Glomerular visceral epithelial cell (primary cell): ENCODE results near the gene SPPL3.
"Not testable (repeated sequence)": the region's sequence is repeated elsewhere in the genome, so short reads cannot be mapped to it uniquely, and the experiment has no call there.

Experiments used
- DNase-seq: peaks from one replicate; pipeline ENCODE4 v3.0.0-alpha.2; 2016; ENCODE audit errors: extremely low spot score

The SPPL3 gene

DNA sequence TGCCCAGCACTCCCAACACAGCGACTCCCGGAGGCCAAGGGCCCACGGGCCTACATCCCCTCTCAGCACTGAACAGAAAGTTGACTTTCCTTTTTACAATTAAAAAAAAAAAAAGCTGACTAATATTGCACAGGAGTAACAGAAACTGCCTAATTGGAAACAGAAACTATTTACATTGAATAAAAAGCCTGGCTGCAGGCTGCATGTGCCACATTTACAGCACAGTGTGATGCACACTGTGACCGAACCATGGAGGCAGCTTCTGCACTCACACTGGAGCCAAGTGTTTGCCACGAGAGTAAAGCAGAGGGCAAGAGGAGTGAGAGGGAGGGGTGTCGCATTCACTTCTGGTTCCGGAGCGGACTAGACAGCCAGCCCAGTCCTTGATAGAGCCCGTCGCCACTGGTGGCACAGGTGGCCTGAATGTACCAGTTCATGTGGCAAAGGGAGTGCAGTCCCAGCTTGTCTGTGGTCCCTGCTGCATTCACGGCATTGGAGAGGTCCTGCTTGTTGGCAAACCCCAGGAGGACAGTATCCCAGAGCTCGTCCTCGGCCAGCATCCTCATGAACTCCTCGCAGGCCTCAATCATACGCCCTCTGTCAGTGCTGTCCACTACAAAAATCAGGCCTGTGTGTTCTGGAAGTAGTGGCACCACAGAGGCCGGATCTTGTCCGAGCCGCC is 59.2 kb downstream of the SPPL3 start:
- no peak for DNase-seq

DNA sequence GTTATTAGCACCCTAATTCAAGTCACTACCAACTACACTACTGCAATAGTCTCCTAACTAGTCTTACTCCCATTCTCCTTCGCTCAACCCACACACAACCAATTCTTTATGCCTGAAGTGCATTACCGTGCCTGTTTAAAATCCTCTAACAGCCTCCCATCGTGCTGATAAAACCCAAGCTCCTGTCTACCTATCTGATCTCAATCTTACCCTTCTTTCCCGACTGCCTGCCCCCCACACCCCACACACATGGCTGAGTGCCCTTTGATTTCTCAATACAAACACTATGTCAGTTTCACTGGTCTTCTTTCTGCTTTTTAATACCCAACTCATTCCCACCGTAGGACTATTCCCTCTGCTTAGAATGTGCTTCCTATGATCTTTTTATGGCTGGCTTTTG is 59.9 kb downstream of the SPPL3 start:
- no peak for DNase-seq

DNA sequence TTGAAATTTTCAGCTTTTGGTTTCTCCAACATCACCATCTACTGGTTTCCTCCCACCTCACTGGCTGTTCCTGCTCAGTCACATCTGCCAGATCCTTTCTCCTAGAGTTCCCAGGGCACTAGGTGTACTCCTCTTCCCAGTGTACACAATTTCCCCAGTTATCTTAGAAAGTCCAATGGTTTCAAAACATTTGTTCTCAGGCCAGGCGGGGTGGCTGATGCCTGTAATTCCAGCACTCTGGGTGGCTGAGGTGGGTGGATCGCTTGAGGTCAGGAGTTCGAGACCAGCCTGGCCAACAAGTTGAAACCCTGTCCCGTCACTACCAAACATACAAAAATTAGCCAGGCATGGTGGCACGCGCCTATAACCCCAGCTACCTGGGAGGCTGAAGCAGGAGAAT is 60.7 kb downstream of the SPPL3 start:
- no peak for DNase-seq

DNA sequence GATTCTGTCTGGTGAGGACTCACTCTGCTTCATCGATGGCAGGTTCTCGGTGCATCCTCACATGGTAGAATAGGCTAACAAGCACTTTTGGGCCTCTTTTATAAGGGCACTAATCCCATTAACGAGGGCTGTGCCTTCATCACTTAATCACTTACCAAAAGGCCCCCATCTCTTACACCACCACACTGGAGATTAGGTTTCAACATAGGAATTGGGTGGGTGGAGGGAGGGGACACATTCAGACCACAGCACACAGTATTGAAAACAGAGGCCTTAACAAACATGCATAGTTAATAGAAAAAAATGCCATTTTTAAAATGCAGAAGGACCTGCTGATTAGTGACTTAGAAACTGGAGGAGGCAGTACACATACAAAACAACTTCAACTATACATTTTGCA is 61.6 kb downstream of the SPPL3 start:
- DNase-seq = no peak

DNA sequence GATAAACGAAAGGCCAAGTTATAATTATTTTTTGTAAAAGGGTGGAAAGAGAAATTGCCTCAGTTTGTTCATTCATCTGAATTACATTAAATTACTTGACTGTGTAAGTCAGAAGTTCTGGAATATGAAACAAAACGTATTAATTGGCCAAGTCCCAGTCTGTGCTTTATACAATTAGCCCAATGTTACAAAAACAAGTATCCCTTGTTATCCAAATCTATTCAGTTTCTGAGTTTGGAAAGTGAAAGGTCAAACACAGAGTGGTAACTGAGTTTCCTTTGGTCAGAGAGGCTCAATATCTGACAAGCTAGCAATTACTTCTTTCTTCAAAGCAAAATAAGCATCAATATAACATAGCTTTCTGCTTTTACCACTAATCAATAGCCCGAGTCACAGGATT is 62.6 kb downstream of the SPPL3 start:
- DNase-seq = no peak

DNA sequence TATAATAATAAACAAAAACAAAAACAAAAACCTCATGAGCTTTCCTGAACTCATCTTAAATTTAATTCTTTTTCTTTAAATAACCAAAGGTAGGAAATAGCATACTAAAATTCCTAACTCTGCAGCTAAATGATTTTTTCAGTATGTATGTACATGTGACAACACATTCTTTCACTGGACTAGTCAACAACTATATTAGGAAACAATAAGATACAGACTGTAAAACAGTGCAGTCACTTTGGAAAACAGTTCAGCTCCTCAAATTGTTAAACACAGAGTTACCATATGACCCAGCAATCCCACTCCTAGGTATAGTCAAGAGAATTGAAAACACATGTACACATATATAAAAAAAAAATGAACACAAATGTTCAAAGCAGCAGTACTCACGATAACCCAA is 64.7 kb downstream of the SPPL3 start:
- DNase-seq = no peak

DNA sequence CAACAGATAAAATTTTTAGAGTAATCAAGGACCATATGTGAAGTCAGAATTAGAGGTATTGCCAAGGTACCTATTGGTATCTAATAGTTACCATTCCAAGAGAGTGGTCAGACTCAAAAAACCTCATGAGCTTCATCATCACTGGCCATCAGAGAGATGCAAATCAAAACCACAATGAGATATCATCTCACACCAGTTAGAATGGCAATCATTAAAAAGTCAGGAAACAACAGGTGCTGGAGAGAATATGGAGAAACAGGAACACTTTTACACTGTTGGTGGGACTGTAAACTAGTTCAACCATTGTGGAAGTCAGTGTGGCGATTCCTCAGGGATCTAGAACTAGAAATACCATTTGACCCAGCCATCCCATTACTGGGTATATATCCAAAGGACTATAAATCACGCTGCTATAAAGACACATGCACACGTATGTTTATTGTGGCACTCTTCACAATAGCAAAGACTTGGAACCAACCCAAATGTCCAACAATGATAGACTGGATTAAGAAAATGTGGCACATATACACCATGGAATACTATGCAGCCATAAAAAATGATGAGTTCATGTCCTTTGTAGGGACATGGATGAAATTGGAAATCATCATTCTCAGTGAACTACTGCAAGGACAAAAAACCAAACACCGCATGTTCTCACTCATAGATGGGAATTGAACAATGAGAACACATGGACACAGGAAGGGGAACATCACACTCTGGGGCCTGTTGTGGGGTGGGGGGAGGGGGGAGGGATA is 65.4 kb downstream of the SPPL3 start:
- not testable (repeated sequence) for DNase-seq

DNA sequence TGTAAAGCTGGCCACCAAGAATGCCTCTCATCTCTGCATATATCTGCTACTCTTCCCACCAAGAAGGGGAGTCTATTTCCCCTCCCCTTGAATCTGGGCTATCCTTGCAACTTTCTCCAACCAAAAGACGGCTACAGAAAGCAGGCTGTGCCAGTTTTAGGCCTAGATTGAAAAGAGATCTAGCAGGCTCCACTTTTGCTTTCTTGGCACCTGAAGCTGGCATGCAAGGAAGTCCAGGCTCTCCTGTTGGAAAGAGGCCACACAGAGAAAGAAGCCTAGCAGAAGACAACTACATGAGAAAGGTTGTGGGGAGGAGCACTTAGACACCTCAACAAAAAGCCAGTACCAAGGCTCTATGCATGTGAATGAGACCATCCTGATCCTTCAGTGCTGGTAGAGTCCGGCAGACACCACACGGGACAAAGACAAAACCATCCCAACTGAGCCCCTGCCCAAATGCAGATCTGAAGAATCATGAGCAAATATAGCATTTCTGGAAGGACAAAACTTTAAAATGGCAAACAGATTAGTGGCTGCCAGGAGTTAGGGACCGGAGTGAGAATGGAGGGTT is 68.0 kb downstream of the SPPL3 start:
- no peak for DNase-seq

DNA sequence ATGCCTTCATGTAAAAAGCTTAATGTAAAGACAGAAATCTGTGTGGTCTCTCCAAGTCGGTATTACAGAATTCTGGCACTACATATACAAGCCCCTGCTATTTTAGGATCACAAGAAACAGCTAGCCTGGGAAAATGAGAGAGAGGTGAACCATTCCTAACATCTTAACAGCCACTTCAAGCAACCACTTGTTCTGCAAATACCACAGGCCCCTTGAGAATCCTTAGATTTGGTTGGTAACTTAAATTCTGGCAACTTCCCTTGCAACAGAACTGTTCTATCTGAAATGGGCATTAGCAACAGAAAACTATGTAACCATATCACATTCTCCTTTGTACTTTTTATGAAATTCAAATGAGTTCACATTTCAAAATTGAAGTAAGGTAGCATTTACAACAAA is 68.5 kb downstream of the SPPL3 start:
- no peak for DNase-seq

DNA sequence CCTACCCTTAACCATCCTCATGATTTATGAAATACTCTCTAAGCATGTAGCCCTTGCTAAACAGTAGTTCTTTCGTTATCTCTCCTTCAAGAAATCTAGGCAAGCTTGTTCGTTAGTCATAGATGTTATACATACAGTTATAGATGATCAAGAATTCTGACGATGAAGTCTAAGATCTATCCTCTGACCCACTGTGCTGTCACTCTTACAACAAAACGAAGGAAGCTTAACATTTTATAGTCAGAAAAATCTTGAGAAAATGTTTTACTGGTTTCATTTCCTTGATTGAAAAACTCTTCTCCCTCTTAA is 68.9 kb downstream of the SPPL3 start:
- DNase-seq = no peak

DNA sequence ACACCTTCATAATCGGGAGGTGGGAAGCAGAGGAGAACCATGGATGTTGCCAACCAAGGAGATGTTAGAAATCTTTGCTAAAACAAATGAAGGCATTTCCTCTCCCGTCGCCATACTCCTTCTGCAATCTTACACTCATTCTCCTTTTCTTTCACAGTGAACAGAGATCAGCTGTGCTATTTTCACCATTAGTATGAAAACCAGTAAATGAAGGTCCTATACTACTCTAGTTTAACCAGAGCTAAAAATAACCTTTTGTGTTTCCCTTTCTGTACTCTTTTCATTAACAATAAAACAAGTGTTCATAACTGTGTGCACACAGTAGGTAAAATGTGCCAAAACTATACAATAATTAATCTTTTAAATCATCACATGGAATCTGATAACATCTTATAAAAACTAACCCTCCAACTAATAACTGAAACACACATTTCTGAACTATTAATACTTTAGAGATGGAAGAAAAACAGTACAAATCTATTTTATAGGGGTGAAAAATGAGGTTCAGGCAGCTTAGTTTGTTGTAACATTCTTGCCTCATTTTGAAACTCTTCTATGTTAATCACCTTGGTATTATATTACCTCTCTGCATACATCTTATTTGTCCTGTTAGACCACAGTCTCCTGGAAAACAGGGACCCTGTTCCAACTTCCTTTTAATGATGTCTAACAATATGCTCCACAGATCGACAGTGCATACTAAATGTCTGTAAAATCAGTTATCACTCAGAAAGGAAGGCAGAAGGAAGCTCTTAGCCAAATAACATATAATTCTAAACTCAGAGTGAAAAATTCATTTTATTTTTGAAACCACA is 69.5 kb downstream of the SPPL3 start:
- no peak for DNase-seq

DNA sequence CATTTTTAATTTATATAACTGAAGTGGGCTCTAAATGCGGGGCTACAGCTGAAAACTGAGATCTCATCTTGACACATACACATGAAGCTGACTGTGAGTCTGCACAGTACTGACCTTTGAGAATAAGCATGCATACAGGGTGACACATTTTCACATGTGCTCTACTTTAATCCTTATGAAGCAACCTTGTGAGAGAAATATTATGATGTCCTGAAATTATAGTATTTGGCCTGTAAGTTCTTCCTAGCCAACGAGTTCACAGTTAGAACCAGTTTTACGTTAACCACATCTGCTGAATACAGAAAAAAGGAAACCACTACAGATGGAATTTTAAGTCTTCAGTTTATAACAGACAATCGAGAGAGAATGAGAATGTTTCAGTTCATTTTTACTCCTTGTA is 70.3 kb downstream of the SPPL3 start:
- DNase-seq = no peak

DNA sequence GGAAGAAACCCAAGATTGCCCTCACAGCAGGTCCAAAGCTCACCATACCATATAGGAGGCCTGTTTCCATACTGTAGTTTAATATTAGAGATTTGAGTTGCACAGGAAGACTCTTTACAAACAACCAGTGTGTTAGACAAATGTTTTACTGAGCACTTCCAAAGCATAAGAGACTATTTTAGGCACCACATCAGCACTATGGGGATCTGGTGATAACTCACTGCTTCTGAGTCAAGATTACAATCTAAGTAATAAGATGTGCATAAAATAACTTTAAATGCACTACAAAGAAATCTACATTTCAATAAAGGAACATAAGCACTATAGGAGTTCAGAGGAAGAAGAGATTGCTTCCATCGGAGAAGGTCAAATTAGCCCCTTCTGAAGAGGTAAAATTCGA is 71.4 kb downstream of the SPPL3 start:
- DNase-seq = no peak

DNA sequence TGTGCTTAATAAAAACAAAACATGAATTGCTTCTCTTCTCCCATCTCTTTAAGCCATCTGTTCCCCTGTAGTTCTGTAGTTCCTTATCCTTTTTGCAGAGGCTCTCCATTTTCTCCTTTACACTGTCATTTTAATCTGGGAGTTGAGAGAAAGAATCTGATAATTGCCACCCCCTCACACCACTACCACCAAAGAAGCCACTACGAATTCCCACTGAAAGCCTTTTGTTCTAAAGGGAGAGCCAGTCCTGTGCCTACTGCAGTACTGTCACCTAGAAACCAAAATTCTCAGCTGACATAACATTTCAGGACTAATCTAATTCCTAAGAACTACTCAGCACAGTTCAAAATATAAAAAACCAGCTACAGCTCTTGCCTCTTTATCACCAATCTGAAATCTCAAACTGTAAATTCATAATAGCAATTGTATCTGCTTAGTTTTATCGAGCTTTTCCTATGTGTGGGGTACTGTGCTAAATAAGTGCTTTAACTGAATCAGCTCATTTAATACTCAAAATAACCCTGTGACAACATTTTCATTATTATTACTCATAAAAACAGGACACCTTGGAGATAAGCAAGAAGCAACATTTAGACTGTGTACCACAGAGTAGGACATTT is 72.4 kb downstream of the SPPL3 start:
- DNase-seq = no peak

DNA sequence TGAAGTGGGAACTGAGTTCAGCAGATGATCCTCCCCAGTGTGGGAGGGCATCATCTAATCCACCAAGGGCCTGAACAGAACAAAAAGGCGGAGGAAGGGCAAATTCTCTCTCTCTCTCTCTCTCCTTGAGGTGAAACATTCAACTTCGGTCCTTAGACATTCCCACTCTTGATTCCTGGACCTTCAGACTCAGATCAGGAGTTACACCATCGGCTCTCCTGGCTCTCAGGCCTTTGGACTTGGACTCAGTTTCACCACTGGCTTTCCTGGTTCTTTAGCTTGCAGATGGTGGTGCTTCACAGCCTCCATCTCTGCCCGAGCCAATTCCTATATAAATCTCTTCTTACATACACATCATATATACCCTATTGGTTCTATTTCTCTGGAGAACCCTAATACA is 73.2 kb downstream of the SPPL3 start:
- DNase-seq = no peak

DNA sequence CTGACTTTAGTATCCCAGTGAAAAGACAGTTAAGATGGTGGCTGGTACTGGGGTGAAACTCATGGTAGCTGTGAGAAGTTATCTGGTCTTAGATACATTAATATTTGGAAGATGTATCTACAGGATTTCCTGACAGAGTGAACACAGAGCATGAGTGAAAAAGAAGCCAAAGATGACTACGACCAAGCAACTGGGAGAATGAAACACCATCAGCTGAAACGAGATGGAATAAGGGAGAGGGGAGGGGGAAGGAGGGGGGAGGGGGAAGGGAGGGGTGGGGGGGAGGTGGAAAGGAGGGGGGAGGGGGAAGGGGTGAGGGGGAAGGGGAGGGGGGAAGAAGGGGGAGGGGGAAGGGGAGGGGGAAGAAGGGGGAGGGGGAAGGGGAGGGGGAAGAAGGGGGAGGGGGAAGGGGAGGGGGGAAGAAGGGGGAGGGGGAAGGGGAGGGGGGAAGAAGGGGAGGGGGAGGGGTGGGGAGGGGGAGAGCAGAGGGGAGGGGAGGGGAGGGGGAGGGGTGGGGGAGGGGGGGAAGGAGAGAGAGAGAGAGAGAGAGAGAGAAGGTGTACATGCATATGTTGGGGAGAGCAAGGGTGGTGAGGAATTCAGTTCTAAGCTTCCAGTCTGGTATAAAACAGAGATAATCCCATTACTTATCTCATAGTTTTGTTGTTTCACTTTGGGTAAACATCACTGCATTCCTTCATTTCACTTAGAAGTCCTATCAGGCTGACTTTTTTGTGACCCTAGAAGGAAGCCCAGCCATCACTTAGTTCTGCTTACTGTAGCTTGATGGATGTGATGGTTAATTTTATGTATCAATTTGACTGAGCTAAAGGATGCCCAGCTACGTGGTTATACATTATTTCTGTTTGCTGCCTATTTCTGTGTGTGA is 73.9 kb downstream of the SPPL3 start:
- DNase-seq = no peak

DNA sequence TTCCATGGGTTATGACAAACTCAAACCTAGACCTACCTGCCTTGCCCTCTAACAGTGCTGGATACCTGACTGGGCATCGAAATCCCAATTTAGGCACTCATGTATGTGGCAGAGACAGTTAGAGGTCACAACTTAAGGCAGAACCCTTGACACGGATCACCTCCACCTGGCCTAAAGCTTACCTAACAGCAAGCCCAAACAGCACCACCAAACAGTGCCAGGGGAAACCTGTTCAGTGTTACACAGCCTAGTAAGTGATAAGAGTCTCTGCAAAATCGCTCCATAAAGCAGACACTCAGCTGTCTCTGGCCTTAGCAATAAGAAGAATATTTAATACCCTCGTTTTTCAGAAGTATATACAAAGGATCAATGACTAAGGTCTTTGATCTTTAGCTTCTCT is 77.8 kb downstream of the SPPL3 start:
- no peak for DNase-seq

DNA sequence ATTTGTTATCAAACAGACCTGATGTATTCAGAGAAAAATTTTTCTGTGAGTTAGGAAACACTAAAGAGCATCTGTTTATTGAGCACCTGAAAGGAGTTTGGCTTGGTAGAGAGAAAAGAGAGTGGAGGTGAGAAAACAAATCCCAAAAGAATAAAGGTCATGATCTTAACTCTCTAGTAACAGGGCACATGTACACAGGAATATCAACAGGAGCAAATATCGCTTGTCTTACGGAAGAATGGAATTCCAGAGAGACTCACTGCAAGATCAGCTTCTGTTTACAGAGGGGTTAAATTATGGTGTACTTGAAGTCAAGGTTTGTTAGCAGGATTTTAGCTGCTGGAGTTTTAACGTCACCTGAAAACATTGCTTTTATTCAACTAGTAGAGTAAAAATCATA is 78.8 kb downstream of the SPPL3 start:
- no peak for DNase-seq

DNA sequence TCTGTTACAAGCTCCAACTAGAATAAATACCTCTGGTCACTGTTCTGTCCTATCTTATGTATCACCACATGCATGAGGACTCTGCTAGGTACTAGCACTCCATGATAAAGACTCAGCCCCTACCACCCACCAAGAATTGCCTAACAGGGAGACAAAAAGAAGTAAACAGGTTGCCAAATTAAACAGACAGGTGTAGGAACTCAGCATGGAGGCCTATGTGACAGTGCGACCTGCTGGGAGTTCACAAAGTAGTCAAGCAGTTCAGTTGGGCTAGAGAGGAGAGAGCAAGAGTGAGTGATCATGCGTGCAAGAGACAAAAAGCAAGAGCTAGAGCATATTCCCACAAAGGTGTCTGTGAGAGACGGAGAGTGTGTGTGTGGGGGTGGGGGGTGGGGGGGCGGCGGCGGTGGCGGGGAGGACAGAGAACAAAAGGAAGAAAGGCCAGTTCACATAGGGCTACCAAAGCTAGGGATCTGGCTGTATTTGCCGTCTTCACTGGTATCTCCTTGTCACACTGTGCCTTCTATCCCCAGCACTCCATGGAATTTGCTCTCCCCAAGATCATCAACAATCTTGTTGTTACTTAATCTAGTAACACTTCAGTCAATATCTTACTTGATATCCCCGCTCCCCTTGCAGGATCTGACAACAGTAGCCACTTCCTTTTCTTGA is 81.2 kb downstream of the SPPL3 start:
- DNase-seq = no peak

DNA sequence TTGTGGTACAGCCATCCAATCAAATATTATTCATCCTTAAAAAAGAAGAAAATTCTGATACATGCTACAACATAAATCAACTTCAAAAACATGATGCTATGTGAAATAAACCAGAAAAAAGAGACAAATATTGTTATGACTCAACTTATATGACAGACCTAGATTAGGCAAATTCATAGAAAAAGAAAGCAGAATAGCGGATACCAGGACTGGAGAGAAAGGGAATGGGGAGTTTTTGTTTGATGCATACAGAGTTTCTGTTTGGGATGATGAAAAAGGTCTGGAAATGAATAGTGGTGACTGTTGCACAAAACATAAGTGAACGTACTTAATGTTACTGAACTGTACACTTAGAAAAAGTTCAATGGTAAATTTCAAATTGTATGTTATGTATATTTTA is 82.3 kb downstream of the SPPL3 start:
- DNase-seq = no peak
